ENCODE data around the gene HMGN3.

GRCh38 chr6:79226660-79227059 lies 7.8 kb downstream of the HMGN3 start:
- TF ChIP-seq MAFF (IDR thresholded peaks at IDR 0.05; ENCODE audit: low read depth, low read length) (no peak), CTCF (CRISPR knock-in tag; IDR thresholded peaks at IDR 0.05) (no peak), POLR2A (IDR thresholded peaks at IDR 0.05; ENCODE audit: insufficient read depth in 1 of 2, low read depth in 2 of 2, low read length in 2 of 2) (no peak)

All from HepG2 (cell line).